Neural crest cell (in vitro differentiated cells): ENCODE measurements around the gene GP5. TPM values are rescaled to one million over a fixed set of nuclear protein-coding genes. Genes with fewer than 3 reads are reported as not detected.

ENCODE experiments used
- DNase-seq: peaks from one replicate; pipeline ENCODE4 v3.0.0; 2021; ENCODE audit warnings: low read depth, mixed read lengths, low spot score
- H3K27ac Mint-ChIP-seq: one replicate; pipeline ENCODE4 v1.8.0; 2021; ENCODE audit warnings: mild to moderate bottlenecking, mixed read lengths; ENCODE audit not compliant: unreplicated experiment
- H3K27me3 Mint-ChIP-seq: 2 replicates; pipeline ENCODE4 v1.8.0; 2021; ENCODE audit warnings: low read depth, mild to moderate bottlenecking, mixed read lengths
- H3K36me3 Mint-ChIP-seq: 2 replicates; pipeline ENCODE4 v1.8.0; 2021; ENCODE audit warnings: low read depth, mild to moderate bottlenecking, mixed read lengths
- H3K4me1 Mint-ChIP-seq: 2 replicates; pipeline ENCODE4 v1.8.0; 2021; ENCODE audit warnings: mixed read lengths
- H3K4me3 Mint-ChIP-seq: one replicate; pipeline ENCODE4 v1.8.0; 2021; ENCODE audit warnings: mild to moderate bottlenecking, mixed read lengths
- H3K9me3 Mint-ChIP-seq: 2 replicates; pipeline ENCODE4 v1.8.0; 2021; ENCODE audit warnings: mixed read lengths
- total RNA-seq: library from RNA; stranded (reverse); gene quantifications from 2 replicates; pipeline ENCODE4 v1.2.1, GENCODE V29; 2021
- TF ChIP-seq, protein P1 (sequence below): fragments of 200-600 bp; sonication (generic); conservative IDR thresholded peaks from 2 replicates; pipeline ENCODE4 v1.5.0; 2021; ENCODE audit warnings: antibody characterized with exemption, mild to moderate bottlenecking

GP5 gene
- total RNA-seq, 1 donor from 2014 or later = not detected

DNA sequence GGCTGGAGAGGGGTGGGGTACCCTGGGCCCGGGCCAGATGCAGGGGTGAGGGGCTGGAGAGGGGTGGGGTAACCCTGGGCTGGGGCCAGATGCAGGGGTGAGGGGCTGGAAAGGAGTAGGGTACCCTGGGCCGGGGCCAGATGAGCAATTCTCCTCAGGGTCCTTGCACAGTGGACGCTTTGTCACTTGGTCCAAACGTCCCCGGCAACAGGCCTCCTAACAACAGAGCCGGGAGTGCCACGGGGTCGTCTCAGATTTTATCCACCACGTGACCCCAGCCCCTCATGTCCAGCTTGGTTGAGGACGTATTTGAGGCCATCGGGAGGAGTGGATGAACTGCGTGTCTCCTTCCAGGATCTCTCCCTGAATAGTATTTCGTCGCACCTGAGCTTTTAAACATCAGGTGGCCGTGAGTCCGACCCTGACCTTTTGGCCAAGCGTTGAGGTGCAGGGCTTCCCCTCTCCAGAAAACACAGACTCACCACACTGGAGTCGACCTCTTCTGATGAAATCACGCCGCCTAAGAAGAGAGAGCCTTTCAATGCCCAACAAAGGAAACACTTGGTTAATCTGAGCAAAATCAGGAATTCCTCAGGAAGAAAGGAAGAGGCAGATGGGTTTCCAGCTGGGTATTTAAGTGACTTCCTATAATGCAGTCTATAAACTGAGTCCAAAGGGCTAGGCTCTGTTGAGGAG, 16.7 kb downstream of the GP5 start:
- no peak for DNase-seq
- Mint-ChIP-seq H3K27me3 (peaks cover 7% of the 10 kb centered on the region), H3K36me3 (no peaks in the 10 kb centered on the region), H3K9me3 (no peaks in the 10 kb centered on the region), H3K27ac (no peak overlapping the region), H3K4me3 (no peak overlapping the region), H3K4me1 (peaks cover 26% of the 10 kb centered on the region)
- TF ChIP-seq, protein P1, sequence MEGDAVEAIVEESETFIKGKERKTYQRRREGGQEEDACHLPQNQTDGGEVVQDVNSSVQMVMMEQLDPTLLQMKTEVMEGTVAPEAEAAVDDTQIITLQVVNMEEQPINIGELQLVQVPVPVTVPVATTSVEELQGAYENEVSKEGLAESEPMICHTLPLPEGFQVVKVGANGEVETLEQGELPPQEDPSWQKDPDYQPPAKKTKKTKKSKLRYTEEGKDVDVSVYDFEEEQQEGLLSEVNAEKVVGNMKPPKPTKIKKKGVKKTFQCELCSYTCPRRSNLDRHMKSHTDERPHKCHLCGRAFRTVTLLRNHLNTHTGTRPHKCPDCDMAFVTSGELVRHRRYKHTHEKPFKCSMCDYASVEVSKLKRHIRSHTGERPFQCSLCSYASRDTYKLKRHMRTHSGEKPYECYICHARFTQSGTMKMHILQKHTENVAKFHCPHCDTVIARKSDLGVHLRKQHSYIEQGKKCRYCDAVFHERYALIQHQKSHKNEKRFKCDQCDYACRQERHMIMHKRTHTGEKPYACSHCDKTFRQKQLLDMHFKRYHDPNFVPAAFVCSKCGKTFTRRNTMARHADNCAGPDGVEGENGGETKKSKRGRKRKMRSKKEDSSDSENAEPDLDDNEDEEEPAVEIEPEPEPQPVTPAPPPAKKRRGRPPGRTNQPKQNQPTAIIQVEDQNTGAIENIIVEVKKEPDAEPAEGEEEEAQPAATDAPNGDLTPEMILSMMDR = no peak

DNA sequence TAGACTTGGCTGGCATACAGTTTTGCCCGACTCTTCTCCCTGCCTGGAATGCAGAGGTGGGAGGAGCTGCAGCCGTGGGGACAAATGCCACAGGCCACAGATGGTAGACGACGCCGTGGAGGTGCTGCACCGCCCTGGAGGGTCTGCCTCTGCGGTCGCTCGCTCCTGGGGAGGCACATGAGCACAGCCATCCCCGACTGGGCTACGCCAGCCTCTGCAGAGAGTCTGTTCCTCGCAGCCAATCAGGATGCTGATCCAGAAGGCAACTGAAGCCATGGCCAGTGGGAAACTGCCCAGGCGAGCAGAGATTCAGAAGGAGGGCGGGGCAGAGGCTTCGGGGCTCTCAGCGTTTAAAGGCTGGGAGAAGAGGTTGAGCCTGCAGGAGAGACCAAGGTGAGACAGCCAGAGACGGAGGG, 17.6 kb downstream of the GP5 start:
- TF ChIP-seq, protein P1 = no peak
- DNase-seq = no peak
- no peaks in the 10 kb centered on the region for H3K36me3 Mint-ChIP-seq
- peaks cover 21% of the 10 kb centered on the region for H3K4me1 Mint-ChIP-seq
- H3K9me3 Mint-ChIP-seq = no peaks in the 10 kb centered on the region
- H3K4me3 Mint-ChIP-seq = no peak overlapping the region
- no peak overlapping the region for H3K27ac Mint-ChIP-seq
- H3K27me3 Mint-ChIP-seq = peaks cover 3% of the 10 kb centered on the region

DNA sequence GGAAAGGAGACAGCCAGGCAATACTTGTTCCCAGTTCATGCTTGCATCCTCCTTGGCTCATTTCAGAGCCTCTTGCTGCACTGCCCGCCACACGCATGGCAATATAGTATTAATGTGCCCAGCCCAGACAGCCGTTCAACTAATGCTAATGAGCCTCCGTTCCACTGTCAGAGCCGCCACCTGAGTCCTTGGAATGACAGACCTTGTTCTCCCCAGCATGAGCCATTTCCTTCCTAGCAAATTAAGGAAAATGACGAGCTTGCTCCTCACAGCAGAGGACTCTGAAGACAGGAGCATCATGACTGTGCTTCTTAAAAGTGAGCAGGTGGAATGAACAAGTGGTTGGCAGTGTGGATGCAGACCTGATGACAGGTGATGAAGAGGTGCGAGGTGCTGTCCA, 18.7 kb downstream of the GP5 start:
- DNase-seq = no peak
- peaks cover 27% of the 10 kb centered on the region for H3K4me1 Mint-ChIP-seq
- H3K9me3 Mint-ChIP-seq = no peaks in the 10 kb centered on the region
- peaks cover 13% of the 10 kb centered on the region for H3K27me3 Mint-ChIP-seq
- H3K27ac Mint-ChIP-seq = no peak overlapping the region
- H3K36me3 Mint-ChIP-seq = no peaks in the 10 kb centered on the region
- H3K4me3 Mint-ChIP-seq = no peak overlapping the region
- TF ChIP-seq, protein P1 = no peak

DNA sequence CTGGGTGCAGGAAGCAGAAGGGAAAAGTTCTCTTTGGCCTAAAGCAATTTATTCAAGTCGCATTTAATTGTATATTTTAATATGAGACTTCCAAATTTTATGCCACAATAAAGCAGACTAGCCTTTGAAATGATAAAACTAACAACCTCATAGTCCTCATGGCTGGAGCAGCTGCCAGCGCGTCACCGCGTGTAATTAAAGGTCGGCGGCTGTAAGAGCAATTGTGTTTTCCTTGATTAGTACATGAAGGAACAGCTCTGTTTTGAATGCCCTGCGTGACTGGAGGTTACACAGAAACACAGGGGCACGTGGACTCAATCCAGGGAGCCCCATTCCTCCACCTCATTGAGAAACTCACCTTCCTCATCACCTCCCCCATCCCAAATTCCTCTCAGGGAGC, 19.4 kb downstream of the GP5 start:
- Mint-ChIP-seq H3K4me3 (no peak overlapping the region), H3K36me3 (no peaks in the 10 kb centered on the region), H3K27ac (no peak overlapping the region), H3K4me1 (peaks cover 32% of the 10 kb centered on the region), H3K9me3 (no peaks in the 10 kb centered on the region), H3K27me3 (peaks cover 17% of the 10 kb centered on the region)
- TF ChIP-seq, protein P1 = no peak
- no peak for DNase-seq

DNA sequence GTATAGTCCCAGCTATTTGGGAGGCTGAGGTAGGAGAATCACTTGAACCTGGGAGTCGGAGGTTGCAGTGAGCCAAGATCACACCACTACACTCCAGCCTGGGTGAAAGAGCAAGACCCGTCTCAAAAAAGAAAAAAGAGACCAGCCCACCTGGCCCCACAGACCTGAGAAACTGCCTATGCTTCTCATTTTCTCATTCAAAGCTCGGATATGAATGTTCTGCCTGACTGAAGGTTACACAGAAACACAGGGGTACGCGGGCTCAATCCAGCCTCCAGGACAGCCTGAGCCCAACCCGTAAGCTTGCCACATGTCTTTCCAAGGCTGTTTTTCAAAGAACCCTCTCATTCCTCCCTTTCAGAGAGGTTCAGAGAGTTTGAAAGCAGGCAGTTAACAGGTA, 19.8 kb downstream of the GP5 start:
- Mint-ChIP-seq H3K9me3 (no peaks in the 10 kb centered on the region), H3K4me3 (no peak overlapping the region), H3K27me3 (peaks cover 19% of the 10 kb centered on the region), H3K27ac (no peak overlapping the region), H3K36me3 (no peaks in the 10 kb centered on the region), H3K4me1 (peaks cover 35% of the 10 kb centered on the region)
- no peak for DNase-seq
- TF ChIP-seq, protein P1 = no peak
